Rectal smooth muscle tissue (tissue), 1 donor: ENCODE data around the gene PTTG1.

Experiments used
- H3K27ac ChIP-seq: one replicate; pipeline ENCODE4 v1.7.0; 2013; ENCODE audit warnings: low read depth, low read length, inconsistent platforms
- H3K27me3 ChIP-seq: one replicate; pipeline ENCODE4 v1.7.0; 2013; ENCODE audit warnings: low read length; ENCODE audit not compliant: control insufficient read depth, insufficient read depth
- H3K36me3 ChIP-seq: one replicate; pipeline ENCODE4 v1.7.0; 2013; ENCODE audit warnings: low read length; ENCODE audit not compliant: control insufficient read depth, insufficient read depth
- H3K4me1 ChIP-seq: one replicate; pipeline ENCODE4 v1.7.0; 2013; ENCODE audit warnings: low read length; ENCODE audit not compliant: control insufficient read depth, insufficient read depth
- H3K4me3 ChIP-seq: one replicate; pipeline ENCODE4 v1.7.0; 2013; ENCODE audit warnings: low read length
- H3K9ac ChIP-seq: one replicate; pipeline ENCODE4 v1.7.0; 2013; ENCODE audit warnings: low read length

Gene PTTG1

DNA sequence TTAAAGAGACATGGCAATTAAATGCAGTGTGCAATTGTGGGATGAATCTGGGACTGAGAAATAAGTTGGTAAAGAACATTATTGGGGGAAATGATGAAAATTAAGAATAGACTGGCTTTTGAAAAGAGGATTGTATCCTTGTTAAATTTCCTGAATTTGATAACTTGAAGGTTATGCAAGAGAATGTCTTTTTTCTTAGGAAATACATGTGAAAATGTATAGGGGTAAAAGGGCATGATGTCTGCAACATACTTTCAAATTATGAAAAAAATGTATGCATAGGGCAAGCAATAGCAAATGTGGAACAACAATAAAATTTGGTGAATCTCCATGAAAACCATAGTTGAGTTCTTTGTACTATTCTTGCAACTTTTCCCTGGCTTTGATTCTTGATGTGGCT lies 24.1 kb downstream of the PTTG1 start:
- H3K36me3 ChIP-seq, result no peaks in the 10 kb centered on the region
- no peak overlapping the region for H3K27ac ChIP-seq
- no peak overlapping the region for H3K4me3 ChIP-seq
- no peaks in the 10 kb centered on the region for H3K27me3 ChIP-seq
- H3K4me1 ChIP-seq, result no peaks in the 10 kb centered on the region
- H3K9ac ChIP-seq, result no peak overlapping the region

DNA sequence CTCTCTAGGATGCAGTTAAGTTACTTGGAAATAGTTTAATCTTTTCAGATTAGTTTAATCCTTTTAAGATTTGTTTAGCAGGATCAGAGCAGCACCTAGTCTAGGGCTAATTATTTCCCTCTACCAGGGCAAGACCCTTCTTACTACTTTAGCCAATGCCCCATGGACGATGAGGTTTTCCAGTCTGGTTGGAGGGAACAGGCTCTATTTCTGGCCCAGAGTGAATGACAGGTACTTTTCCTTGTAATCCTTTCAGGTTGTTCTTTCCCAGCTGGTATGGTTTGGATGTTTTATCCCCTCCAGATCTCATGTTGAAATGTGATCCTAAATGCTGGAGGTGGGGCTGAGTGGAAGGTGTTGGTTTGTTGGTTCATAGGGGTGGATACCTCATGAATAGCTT lies 27.2 kb downstream of the PTTG1 start:
- no peaks in the 10 kb centered on the region for H3K27me3 ChIP-seq
- no peaks in the 10 kb centered on the region for H3K36me3 ChIP-seq
- no peak overlapping the region for H3K27ac ChIP-seq
- H3K9ac ChIP-seq, result no peak overlapping the region
- H3K4me3 ChIP-seq, result no peak overlapping the region
- no peaks in the 10 kb centered on the region for H3K4me1 ChIP-seq

DNA sequence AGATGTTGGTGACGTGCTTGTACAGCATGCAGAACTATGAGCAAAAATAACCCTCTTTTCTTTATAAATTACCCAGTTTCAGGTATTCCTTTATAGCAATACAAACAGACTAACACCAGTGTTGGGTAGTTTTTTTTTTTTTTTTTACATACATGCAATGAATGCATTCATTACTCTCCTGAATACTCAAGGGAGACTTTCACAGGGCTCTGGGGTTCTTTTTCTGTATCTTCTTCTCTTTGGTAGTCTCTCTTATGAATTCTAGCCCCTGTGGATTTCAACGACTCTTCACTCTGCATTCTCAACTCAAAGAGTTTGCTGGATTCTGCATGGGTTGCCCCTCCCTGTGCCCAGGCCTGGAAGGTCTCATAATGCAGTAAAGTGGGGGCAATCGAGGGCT lies 27.8 kb downstream of the PTTG1 start:
- no peaks in the 10 kb centered on the region for H3K4me1 ChIP-seq
- no peaks in the 10 kb centered on the region for H3K27me3 ChIP-seq
- H3K27ac ChIP-seq, result no peak overlapping the region
- no peak overlapping the region for H3K4me3 ChIP-seq
- H3K36me3 ChIP-seq, result no peaks in the 10 kb centered on the region
- H3K9ac ChIP-seq, result no peak overlapping the region

DNA sequence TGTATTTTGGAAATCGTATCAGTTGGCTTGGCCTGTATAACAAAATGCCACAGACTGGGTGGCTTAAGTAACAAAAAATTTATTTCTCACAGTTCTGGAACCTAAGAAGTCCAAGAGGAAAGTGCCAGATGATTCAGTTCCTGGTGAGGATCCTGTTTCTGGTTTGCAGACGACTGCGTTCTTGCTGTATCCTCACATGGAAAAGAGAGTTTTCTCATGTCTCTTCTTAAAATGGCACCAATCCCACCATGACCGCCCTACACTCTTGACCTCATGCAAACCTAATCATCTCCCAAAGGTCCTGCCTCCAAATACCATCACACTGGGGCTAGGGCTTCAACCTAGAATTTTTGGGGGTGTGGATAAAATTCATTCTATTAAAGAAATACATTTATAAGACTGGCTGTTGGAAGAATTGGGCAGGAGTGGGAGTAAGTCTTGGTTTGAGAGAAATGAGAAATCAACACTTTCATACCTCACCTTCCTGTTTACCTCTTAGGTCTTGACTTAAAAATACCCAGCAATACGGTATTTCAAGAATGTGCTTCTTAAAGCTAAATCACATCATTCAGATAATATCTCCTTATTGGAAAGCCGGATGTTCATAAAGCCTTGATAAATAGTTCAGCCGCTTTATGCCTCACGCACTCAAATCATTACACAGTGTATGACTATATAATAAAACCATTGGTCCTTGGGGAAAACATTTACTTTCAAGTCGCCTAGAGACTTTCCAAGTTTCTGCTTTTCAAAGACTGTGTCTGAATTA lies 28.7 kb downstream of the PTTG1 start:
- no peak overlapping the region for H3K27ac ChIP-seq
- no peak overlapping the region for H3K9ac ChIP-seq
- H3K4me1 ChIP-seq, result no peaks in the 10 kb centered on the region
- H3K27me3 ChIP-seq, result no peaks in the 10 kb centered on the region
- H3K36me3 ChIP-seq, result no peaks in the 10 kb centered on the region
- H3K4me3 ChIP-seq, result no peak overlapping the region

DNA sequence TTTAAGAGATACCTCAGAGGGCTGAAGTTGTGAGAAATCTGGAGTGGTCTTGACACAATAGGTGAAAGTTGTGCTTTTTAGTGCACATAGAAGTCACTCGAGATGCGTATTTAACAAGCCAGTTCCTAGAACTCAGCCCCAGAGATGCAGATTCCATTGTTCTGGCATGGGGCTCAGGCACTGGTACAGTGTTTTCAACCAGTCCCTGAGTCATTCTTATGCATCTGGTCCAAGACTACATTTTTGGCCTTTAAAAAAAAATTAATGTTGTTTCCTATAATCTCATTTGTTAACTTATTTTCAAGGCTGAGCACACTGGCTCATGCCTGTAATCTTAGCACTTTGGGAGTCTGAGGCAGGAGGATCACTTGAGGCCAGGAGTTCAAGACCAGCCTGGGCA lies 29.6 kb downstream of the PTTG1 start:
- Histone ChIP-seq H3K27ac (no peak overlapping the region), H3K9ac (no peak overlapping the region), H3K27me3 (no peaks in the 10 kb centered on the region), H3K36me3 (no peaks in the 10 kb centered on the region), H3K4me3 (no peak overlapping the region), H3K4me1 (no peaks in the 10 kb centered on the region)

DNA sequence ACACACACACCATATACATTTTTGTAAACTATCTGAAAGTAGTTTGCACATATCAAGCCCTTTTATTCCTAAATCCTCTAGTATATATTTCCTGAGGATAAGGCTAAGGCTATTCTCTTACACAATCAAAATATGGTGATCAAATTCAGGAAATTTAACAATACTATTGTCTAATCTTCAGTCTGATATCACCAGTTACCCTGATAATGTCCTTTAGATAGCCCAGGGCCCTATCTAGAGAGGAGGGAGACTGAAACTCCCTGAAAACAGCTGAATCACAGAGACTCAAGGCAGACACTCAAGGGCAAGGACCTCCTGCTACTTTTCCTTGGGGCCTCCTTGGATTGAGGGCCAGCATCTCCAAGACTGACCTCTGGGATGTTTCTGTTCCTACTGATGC lies 30.4 kb downstream of the PTTG1 start:
- H3K27me3 ChIP-seq, result no peaks in the 10 kb centered on the region
- H3K9ac ChIP-seq, result no peak overlapping the region
- H3K36me3 ChIP-seq, result no peaks in the 10 kb centered on the region
- H3K27ac ChIP-seq, result no peak overlapping the region
- H3K4me3 ChIP-seq, result no peak overlapping the region
- no peaks in the 10 kb centered on the region for H3K4me1 ChIP-seq

DNA sequence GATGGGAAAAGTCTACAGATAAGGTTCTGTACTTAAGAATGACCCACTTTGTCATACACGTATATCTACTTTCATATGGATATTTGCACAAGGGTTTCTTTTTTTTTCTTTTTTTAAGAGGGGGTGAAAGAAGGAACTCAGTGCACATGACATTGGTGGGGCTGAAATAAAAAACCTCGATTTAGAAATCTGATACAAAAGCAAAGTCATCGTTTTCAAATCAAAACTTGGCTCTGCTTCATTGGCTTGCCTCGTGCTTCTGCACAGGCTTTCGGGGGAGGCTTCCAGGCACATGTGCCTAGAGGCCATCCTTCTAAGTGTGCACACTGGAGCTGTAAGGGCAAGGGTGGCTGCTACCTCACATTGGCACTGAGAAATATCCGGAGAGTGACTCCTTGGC lies 31.1 kb downstream of the PTTG1 start:
- H3K4me1 ChIP-seq, result no peaks in the 10 kb centered on the region
- no peaks in the 10 kb centered on the region for H3K36me3 ChIP-seq
- no peak overlapping the region for H3K9ac ChIP-seq
- no peak overlapping the region for H3K4me3 ChIP-seq
- H3K27ac ChIP-seq, result no peak overlapping the region
- H3K27me3 ChIP-seq, result no peaks in the 10 kb centered on the region

DNA sequence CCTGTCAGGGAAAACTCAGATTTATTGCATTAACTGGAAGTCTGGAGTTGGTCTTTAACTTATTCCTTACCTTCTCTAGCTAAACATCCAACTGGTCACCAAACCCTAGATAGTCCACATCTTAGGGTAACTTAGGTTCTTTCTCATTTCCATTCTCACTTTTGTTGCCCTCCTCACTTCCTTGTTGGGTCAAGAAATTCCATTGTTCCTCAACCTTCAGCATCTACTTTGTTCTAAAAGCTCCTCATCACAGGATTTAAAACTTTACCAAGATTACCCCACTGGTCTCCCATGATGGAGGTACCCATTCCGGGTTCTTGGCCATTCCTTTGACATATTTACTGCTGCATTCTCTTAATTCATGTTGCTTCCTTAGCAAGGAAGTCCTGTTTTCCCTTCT lies 32.1 kb downstream of the PTTG1 start:
- no peaks in the 10 kb centered on the region for H3K4me1 ChIP-seq
- no peak overlapping the region for H3K27ac ChIP-seq
- no peak overlapping the region for H3K4me3 ChIP-seq
- H3K9ac ChIP-seq, result no peak overlapping the region
- H3K36me3 ChIP-seq, result no peaks in the 10 kb centered on the region
- no peaks in the 10 kb centered on the region for H3K27me3 ChIP-seq

DNA sequence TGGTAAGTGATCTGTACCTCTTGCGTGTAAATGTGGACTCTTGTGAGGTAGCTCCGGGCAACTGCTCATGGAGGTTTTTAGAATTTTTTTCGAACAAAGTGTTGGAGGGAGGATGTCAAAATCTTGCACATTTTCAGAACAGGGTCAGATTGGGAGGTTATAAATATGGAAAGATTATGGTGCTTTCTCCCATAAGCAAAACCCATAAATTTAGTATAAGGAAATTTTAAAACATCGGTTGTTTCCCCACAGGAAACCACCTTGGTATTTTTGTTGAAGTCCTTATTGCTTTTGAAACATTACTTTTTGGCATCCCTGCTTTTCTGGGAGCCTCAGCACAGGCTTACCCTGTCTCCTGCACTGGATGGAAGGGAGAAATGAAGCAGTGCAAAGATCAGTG lies 33.9 kb downstream of the PTTG1 start:
- no peak overlapping the region for H3K27ac ChIP-seq
- no peak overlapping the region for H3K9ac ChIP-seq
- no peaks in the 10 kb centered on the region for H3K36me3 ChIP-seq
- no peaks in the 10 kb centered on the region for H3K4me1 ChIP-seq
- H3K27me3 ChIP-seq, result no peaks in the 10 kb centered on the region
- no peak overlapping the region for H3K4me3 ChIP-seq

DNA sequence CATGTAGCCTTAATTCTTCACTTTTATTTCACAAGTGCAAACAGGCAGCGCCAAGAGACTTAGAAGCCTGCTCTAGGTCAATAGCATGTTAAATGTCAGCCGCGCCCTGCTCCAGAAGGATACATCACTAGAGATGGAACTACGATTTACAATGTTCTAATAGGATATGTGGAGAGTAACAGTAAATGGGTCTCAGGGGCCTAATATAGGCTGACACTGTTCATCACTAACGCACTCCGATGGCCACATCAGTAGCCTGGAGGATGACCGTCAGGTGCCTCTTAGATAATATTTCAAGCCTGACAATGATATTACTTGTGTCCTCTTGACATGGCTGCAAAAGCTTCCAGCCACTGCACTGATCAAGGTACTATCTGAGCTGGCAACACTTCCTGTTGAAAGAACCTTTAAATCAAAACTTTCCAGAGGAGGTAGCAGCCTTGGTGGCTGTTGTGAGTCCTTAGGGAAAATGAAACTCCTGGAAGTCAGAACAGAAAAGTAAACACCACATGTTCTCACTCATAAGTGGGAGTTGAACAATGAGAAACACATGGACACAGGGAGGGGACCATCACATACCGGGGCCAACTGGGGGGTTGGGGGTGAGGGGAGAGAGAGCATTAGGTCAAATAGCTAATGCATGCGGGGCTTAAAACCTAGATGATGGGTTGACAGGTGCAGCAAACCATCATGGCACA lies 35.0 kb downstream of the PTTG1 start:
- no peaks in the 10 kb centered on the region for H3K4me1 ChIP-seq
- no peaks in the 10 kb centered on the region for H3K27me3 ChIP-seq
- no peak overlapping the region for H3K27ac ChIP-seq
- no peak overlapping the region for H3K9ac ChIP-seq
- H3K4me3 ChIP-seq, result no peak overlapping the region
- H3K36me3 ChIP-seq, result no peaks in the 10 kb centered on the region

DNA sequence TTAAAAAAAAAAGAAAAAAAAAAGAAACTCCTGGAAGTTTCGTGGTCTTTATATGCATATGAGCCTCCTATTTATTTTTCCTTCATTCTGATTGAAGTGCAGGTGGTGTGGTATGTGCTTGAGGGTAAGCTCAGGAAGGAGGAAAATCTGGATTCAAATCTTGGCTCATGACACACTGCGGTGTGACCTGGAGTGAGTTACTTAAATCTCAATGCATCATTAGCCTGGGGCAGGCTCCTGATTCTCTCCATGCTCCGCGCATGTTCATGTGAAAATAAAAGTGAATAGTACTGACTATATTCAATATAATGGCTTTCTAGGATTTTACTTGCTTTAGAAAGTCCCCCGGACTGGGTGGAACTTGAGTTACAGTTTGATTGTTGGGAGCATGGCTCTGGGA lies 35.6 kb downstream of the PTTG1 start:
- Histone ChIP-seq H3K36me3 (no peaks in the 10 kb centered on the region), H3K4me1 (no peaks in the 10 kb centered on the region), H3K27ac (no peak overlapping the region), H3K4me3 (no peak overlapping the region), H3K9ac (no peak overlapping the region), H3K27me3 (no peaks in the 10 kb centered on the region)

DNA sequence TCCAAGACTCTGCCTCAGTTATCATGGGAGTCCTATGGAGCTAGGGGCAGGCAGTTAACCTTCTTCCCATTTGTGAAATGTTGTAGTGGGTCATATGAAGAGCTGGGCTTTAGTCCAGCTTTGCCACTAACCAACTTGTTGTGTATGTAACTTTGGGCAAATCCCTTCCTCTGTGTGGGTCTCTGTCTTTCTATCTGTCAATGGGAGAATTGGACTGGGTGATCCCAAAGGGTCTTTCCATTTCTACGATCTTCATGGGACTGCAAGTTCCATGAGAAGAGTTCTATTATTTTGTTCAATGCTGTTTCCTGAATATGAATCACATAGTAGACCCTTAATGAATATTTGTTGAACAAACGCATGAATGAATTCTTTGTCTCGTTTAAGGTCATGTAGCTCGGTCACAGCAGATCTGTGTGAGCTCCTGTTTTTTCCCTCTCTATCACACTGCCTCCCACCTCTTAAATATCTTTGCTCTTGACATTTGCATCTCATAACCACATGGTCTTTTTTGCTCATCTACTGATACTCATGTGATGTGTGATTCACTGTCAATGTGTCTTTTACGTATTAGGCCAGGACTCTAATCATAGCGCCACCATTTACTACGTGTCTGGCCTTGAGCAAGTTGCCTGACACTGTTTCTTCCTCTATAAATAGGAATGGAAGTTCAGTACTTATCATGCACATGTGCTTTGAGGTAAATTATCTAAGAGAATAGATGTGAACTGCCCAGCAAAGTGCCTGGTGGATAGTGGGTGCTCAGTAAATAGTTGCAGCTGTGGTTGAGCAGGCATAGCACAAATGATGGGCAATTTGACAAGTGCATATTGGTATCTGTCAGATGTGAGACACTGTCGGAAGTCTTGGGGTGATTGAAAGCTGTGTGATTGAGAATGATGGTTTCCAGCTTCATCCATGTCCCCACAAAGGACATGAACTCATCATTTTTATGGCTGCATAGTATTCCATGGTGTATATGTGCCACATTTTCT lies 37.4 kb downstream of the PTTG1 start:
- no peaks in the 10 kb centered on the region for H3K27me3 ChIP-seq
- no peak overlapping the region for H3K27ac ChIP-seq
- no peak overlapping the region for H3K9ac ChIP-seq
- H3K4me1 ChIP-seq, result no peaks in the 10 kb centered on the region
- H3K36me3 ChIP-seq, result no peaks in the 10 kb centered on the region
- H3K4me3 ChIP-seq, result no peak overlapping the region
